ENCODE measurements around the gene TBC1D8. TPM values are rescaled to one million over a fixed set of nuclear protein-coding genes. Genes with fewer than 3 reads are reported as not detected.
A peak's percentile ranks its signal among the peaks of the same experiment; 100 is the strongest.

TBC1D8 gene
- total and polyA plus RNA-seq, 2 of the 13 experiments (the other 11 are each of a cell fraction or from before 2014, with no cell fraction given), result 45.1 to 95.4 TPM

GRCh38 chr2:101124643-101125366, 26.4 kb downstream of the TBC1D8 start (continued):
- no peak for TF ChIP-seq GABPB1 (CRISPR knock-in tag; IDR thresholded peaks at IDR 0.05)
- no peak for TF ChIP-seq ZNF891 (CRISPR knock-in tag; IDR thresholded peaks at IDR 0.05)
- no peak for TF ChIP-seq ZFP41 (CRISPR knock-in tag; IDR thresholded peaks at IDR 0.05; ENCODE audit: borderline replicate concordance)
- TF ChIP-seq PREB (CRISPR knock-in tag; IDR thresholded peaks at IDR 0.05), result no peak
- no peak for TF ChIP-seq TSC22D2 (CRISPR knock-in tag; IDR thresholded peaks at IDR 0.05; ENCODE audit: borderline replicate concordance)
- TF ChIP-seq STAG1 (CRISPR knock-in tag; IDR thresholded peaks at IDR 0.05), result no peak; the same call in 1 of the 2 replicates
- TF ChIP-seq ELF1 (CRISPR knock-in tag; IDR thresholded peaks at IDR 0.05), result 0 out of 2 replicates have a peak, but pooled peaks have one; percentile 38
- TF ChIP-seq GFI1 (CRISPR knock-in tag; IDR thresholded peaks at IDR 0.05; ENCODE audit: borderline replicate concordance), result peak; percentile 82; the same call in 1 of the 2 replicates
- no peak for TF ChIP-seq TBP (CRISPR knock-in tag; IDR thresholded peaks at IDR 0.05)
- peak; percentile 41; the same call in 1 of the 2 replicates for TF ChIP-seq ZBTB33 (CRISPR knock-in tag; IDR thresholded peaks at IDR 0.05)
- TF ChIP-seq ZFP36L2 (CRISPR knock-in tag; IDR thresholded peaks at IDR 0.05), result no peak
- TF ChIP-seq ZNF792 (CRISPR knock-in tag; IDR thresholded peaks at IDR 0.05), result 0 out of 2 replicates have a peak, but pooled peaks have one; percentile 26
- no peak for TF ChIP-seq TRIM22 (IDR thresholded peaks at IDR 0.05)
- no peak for TF ChIP-seq ARNT (IDR thresholded peaks at IDR 0.05)
- TF ChIP-seq ZNF562 (CRISPR knock-in tag; IDR thresholded peaks at IDR 0.05; ENCODE audit: borderline replicate concordance), result no peak
- TF ChIP-seq UBTF (CRISPR knock-in tag; IDR thresholded peaks at IDR 0.05), result peak; percentile 57; the same call in 1 of the 2 replicates
- TF ChIP-seq CHD4 (IDR thresholded peaks at IDR 0.05; ENCODE audit: borderline replicate concordance, low read length), result 0 out of 2 replicates have a peak, but pooled peaks have one; percentile 60
- TF ChIP-seq ZMYM4 (CRISPR knock-in tag; IDR thresholded peaks at IDR 0.05), result peak; percentile 39; the same call in 1 of the 2 replicates
- 0 out of 2 replicates have a peak, but pooled peaks have one; percentile 53 for TF ChIP-seq ZNF878 (CRISPR knock-in tag; IDR thresholded peaks at IDR 0.05)
- 0 out of 2 replicates have a peak, but pooled peaks have one; percentile 21 for TF ChIP-seq ZBTB43 (CRISPR knock-in tag; conservative IDR thresholded peaks at IDR 0.05)
- no peak for TF ChIP-seq RNF2 (conservative IDR thresholded peaks at IDR 0.05; ENCODE audit: low read depth)
- TF ChIP-seq SRSF9 (IDR thresholded peaks at IDR 0.05; ENCODE audit: borderline replicate concordance, insufficient read depth, low read depth, low read length, poor library complexity, severe bottlenecking), result no peak
- no peak for TF ChIP-seq SMAD9 (CRISPR knock-in tag; IDR thresholded peaks at IDR 0.05)

All from HepG2 (cell line).